Mesangial cell (primary cell): ENCODE results near the gene APPL2. TPM values are rescaled to one million over a fixed set of nuclear protein-coding genes. Genes with fewer than 3 reads are reported as not detected.

Experiments used
- total RNA-seq: library from RNA; depleted of rRNA; stranded (reverse); fragments of >200 nt; gene quantifications from 2 replicates; pipeline ENCODE4 v1.2.3, GENCODE V29; 2015

Gene APPL2
- total RNA-seq: 23.1 and 25.1 TPM in 2 replicates

GRCh38 chr12:105235732-105236476 lies at the start of gene APPL2:
Gene APPL2 (minus strand): TSS chr12:105236174. CDS start chr12:105236012, 162 bp downstream.

Other genes starting within 250 kb of the APPL2 start
- 8.4 and 15.6 TPM in 2 replicates for gene NOPCHAP1, start 249.9 kb downstream of the APPL2 start, total RNA-seq
- gene ALDH1L2, start 151.7 kb downstream of the APPL2 start, total RNA-seq: 8.3 and 10.0 TPM in 2 replicates
- 22.6 and 24.3 TPM in 2 replicates for gene WASHC4, start 128.4 kb downstream of the APPL2 start, total RNA-seq
- gene C12orf75, start 94.5 kb upstream of the APPL2 start, total RNA-seq: 85.1 and 264 TPM in 2 replicates